ENCODE measurements around the gene SAT1. TPM values are rescaled to one million over a fixed set of nuclear protein-coding genes. Genes with fewer than 3 reads are reported as not detected.
"Not testable (repeated sequence)": the region's sequence is repeated elsewhere in the genome, so short reads cannot be mapped to it uniquely, and the experiment has no call there.

SAT1 gene
- 100 to 1,000 TPM; 250 to 644 TPM for polyA plus RNA-seq

GRCh38 chrX:23782863-23783588, at the start of gene SAT1:
SAT1 (plus strand) TSS chrX:23783173; CDS start chrX:23783352, 179 bp downstream.
- 0 to 26% methylated on average over 55 to 57 of the region's 58 CpGs for WGBS, 2 donors
- Histone ChIP-seq H3K4me3 (ENCODE audit: low read depth in 1 of 2, low read length in 2 of 2) (peak within 1 kb of the TSS; percentile 74 to 76), H3K9me3 (ENCODE audit: control insufficient read depth in 2 of 2, insufficient read depth in 1 of 2, low read depth in 1 of 2, low read length in 1 of 2) (no peaks in the 10 kb centered on the region)

GRCh38 chrX:23736030-23736429, 46.9 kb upstream of the SAT1 start:
- Histone ChIP-seq H3K9me3 (ENCODE audit: control insufficient read depth in 2 of 2, insufficient read depth in 1 of 2, low read depth in 1 of 2, low read length in 1 of 2) (no peaks in the 10 kb centered on the region), H3K27me3 (ENCODE audit: control insufficient read depth in 1 of 2, insufficient read depth in 2 of 2, low read length in 2 of 2) (no peaks in the 10 kb centered on the region), H3K4me1 (ENCODE audit: control insufficient read depth in 2 of 2, insufficient read depth in 2 of 2, low read length in 1 of 2) (no peaks in the 10 kb centered on the region), H3K27ac (ENCODE audit: low read depth in 2 of 2, low read length in 1 of 2) (no peak overlapping the region), H3K36me3 (ENCODE audit: control insufficient read depth in 2 of 2, insufficient read depth in 2 of 2, low read length in 1 of 2) (no peaks in the 10 kb centered on the region), H3K4me3 (ENCODE audit: low read depth in 1 of 2, low read length in 2 of 2) (no peak overlapping the region)
- 62 to 79% methylated on average over 3 of the region's 3 CpGs for WGBS, 2 donors

More at GRCh38 chrX:23782863-23783588, at the start of gene SAT1:
- Histone ChIP-seq H3K36me3 (ENCODE audit: control insufficient read depth in 2 of 2, insufficient read depth in 2 of 2, low read length in 1 of 2) (no peaks in the 10 kb centered on the region), H3K27me3 (ENCODE audit: control insufficient read depth in 1 of 2, insufficient read depth in 2 of 2, low read length in 2 of 2) (no peaks in the 10 kb centered on the region), H3K27ac (ENCODE audit: low read depth in 2 of 2, low read length in 1 of 2) (peak within 1 kb of the TSS; percentile 92), H3K4me1 (ENCODE audit: control insufficient read depth in 2 of 2, insufficient read depth in 2 of 2, low read length in 1 of 2) (no peaks in the 10 kb centered on the region)

GRCh38 chrX:23737413-23737812, 45.6 kb upstream of the SAT1 start:
- Histone ChIP-seq H3K4me3 (ENCODE audit: low read depth in 1 of 2, low read length in 2 of 2) (no peak overlapping the region), H3K27ac (ENCODE audit: low read depth in 2 of 2, low read length in 1 of 2) (no peak overlapping the region), H3K4me1 (ENCODE audit: control insufficient read depth in 2 of 2, insufficient read depth in 2 of 2, low read length in 1 of 2) (no peaks in the 10 kb centered on the region), H3K9me3 (ENCODE audit: control insufficient read depth in 2 of 2, insufficient read depth in 1 of 2, low read depth in 1 of 2, low read length in 1 of 2) (no peaks in the 10 kb centered on the region), H3K27me3 (ENCODE audit: control insufficient read depth in 1 of 2, insufficient read depth in 2 of 2, low read length in 2 of 2) (no peaks in the 10 kb centered on the region), H3K36me3 (ENCODE audit: control insufficient read depth in 2 of 2, insufficient read depth in 2 of 2, low read length in 1 of 2) (no peaks in the 10 kb centered on the region)

DNA sequence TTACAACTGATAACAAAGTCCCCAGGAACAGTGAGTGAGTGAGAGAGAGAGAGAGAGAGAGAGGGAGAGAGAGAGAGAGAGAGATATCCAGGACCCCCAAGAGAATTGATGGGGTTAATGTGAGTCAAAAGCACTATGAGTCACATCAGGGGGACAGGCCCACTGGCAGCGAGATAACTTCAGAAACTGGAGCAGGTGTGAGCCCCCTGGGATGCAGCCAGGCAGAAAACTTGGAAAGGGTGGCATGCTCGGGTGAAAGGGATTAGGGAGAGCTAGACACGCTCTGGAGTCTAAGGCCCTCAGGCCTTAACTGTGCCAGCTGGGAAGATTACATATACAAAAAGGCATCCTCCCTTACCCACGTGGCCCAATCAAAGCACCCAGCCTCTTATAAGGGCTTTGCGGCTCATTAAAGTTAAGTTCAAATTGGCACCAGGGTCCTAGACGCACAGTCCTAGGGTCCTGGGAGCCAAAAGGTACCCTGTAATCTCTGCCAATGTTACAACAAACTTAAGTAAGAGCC, 40.7 kb upstream of the SAT1 start:
- Histone ChIP-seq H3K27me3 (ENCODE audit: control insufficient read depth in 1 of 2, insufficient read depth in 2 of 2, low read length in 2 of 2) (no peaks in the 10 kb centered on the region), H3K9me3 (ENCODE audit: control insufficient read depth in 2 of 2, insufficient read depth in 1 of 2, low read depth in 1 of 2, low read length in 1 of 2) (no peaks in the 10 kb centered on the region), H3K4me1 (ENCODE audit: control insufficient read depth in 2 of 2, insufficient read depth in 2 of 2, low read length in 1 of 2) (no peaks in the 10 kb centered on the region), H3K36me3 (ENCODE audit: control insufficient read depth in 2 of 2, insufficient read depth in 2 of 2, low read length in 1 of 2) (no peaks in the 10 kb centered on the region), H3K27ac (ENCODE audit: low read depth in 2 of 2, low read length in 1 of 2) (peak overlapping the region; percentile 91 to 95), H3K4me3 (ENCODE audit: low read depth in 1 of 2, low read length in 2 of 2) (peak overlapping the region; percentile 54 to 89)
- 2 to 28% methylated on average over 6 of the region's 6 CpGs for WGBS, 2 donors

- peak within 1 kb of the TSS; percentile 54 to 89 for H3K4me3 ChIP-seq (ENCODE audit: low read depth in 1 of 2, low read length in 2 of 2)
- H3K36me3 ChIP-seq (ENCODE audit: control insufficient read depth in 2 of 2, insufficient read depth in 2 of 2, low read length in 1 of 2) = no peaks in the 10 kb centered on the region
- WGBS, 2 donors = 1 to 34% methylated on average over 67 to 73 of the region's 73 CpGs
- H3K4me1 ChIP-seq (ENCODE audit: control insufficient read depth in 2 of 2, insufficient read depth in 2 of 2, low read length in 1 of 2) = no peaks in the 10 kb centered on the region
- H3K27me3 ChIP-seq (ENCODE audit: control insufficient read depth in 1 of 2, insufficient read depth in 2 of 2, low read length in 2 of 2) = no peaks in the 10 kb centered on the region
- H3K9me3 ChIP-seq (ENCODE audit: control insufficient read depth in 2 of 2, insufficient read depth in 1 of 2, low read depth in 1 of 2, low read length in 1 of 2) = no peaks in the 10 kb centered on the region
- H3K27ac ChIP-seq (ENCODE audit: low read depth in 2 of 2, low read length in 1 of 2) = peak within 1 kb of the TSS; percentile 91 to 95
Measured at GRCh38 chrX:23742697-23743622, 40.0 kb upstream of the SAT1 start, which contains the start of gene ACOT9. ACOT9 (minus strand) TSS chrX:23743276; CDS start chrX:23743144, 132 bp downstream.

GRCh38 chrX:23743623-23743971, 39.4 kb upstream of the SAT1 start:
- not testable (repeated sequence) for H3K27me3 ChIP-seq (ENCODE audit: control insufficient read depth in 1 of 2, insufficient read depth in 2 of 2, low read length in 2 of 2); H3K36me3 ChIP-seq (ENCODE audit: control insufficient read depth in 2 of 2, insufficient read depth in 2 of 2, low read length in 1 of 2); H3K9me3 ChIP-seq (ENCODE audit: control insufficient read depth in 2 of 2, insufficient read depth in 1 of 2, low read depth in 1 of 2, low read length in 1 of 2); H3K4me1 ChIP-seq (ENCODE audit: control insufficient read depth in 2 of 2, insufficient read depth in 2 of 2, low read length in 1 of 2)
- Histone ChIP-seq H3K4me3 (ENCODE audit: low read depth in 1 of 2, low read length in 2 of 2) (peak overlapping the region in 1 of 2 donors; percentile 89), H3K27ac (ENCODE audit: low read depth in 2 of 2, low read length in 1 of 2) (peak overlapping the region; percentile 59 to 95)
- 55 to 72% methylated on average over 14 of the region's 14 CpGs for WGBS, 2 donors

DNA sequence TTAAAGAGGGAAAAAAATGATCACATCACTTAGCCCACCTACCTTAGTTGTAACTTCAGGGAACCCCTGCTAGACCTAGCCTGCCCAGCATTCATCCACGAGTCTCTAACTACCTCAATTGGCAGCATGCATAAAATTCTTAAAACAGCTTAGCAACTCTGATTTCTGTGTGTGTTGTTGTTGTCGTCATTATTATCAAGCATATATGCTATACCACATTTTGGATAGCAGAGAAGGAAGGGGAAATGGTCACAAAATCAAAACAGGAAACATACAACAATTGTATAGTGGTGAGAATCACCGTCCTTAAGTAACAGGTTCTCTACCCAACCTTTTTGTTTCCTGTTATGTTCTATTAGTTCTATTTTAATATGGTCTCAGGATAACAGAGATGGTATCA, 37.2 kb upstream of the SAT1 start:
- no peaks in the 10 kb centered on the region for H3K27me3 ChIP-seq (ENCODE audit: control insufficient read depth in 1 of 2, insufficient read depth in 2 of 2, low read length in 2 of 2)
- no peak overlapping the region for H3K27ac ChIP-seq (ENCODE audit: low read depth in 2 of 2, low read length in 1 of 2)
- H3K9me3 ChIP-seq (ENCODE audit: control insufficient read depth in 2 of 2, insufficient read depth in 1 of 2, low read depth in 1 of 2, low read length in 1 of 2) = no peaks in the 10 kb centered on the region
- no peaks in the 10 kb centered on the region for H3K4me1 ChIP-seq (ENCODE audit: control insufficient read depth in 2 of 2, insufficient read depth in 2 of 2, low read length in 1 of 2)
- no peaks in the 10 kb centered on the region for H3K36me3 ChIP-seq (ENCODE audit: control insufficient read depth in 2 of 2, insufficient read depth in 2 of 2, low read length in 1 of 2)
- H3K4me3 ChIP-seq (ENCODE audit: low read depth in 1 of 2, low read length in 2 of 2) = no peak overlapping the region
- 54 to 63% methylated on average over 3 of the region's 3 CpGs for WGBS, 2 donors

- 80 to 81% methylated on average over 4 of the region's 4 CpGs for WGBS, 2 donors
- Histone ChIP-seq H3K27me3 (ENCODE audit: control insufficient read depth in 1 of 2, insufficient read depth in 2 of 2, low read length in 2 of 2) (no peaks in the 10 kb centered on the region), H3K4me1 (ENCODE audit: control insufficient read depth in 2 of 2, insufficient read depth in 2 of 2, low read length in 1 of 2) (no peaks in the 10 kb centered on the region), H3K36me3 (ENCODE audit: control insufficient read depth in 2 of 2, insufficient read depth in 2 of 2, low read length in 1 of 2) (no peaks in the 10 kb centered on the region), H3K4me3 (ENCODE audit: low read depth in 1 of 2, low read length in 2 of 2) (no peak overlapping the region), H3K27ac (ENCODE audit: low read depth in 2 of 2, low read length in 1 of 2) (no peak overlapping the region), H3K9me3 (ENCODE audit: control insufficient read depth in 2 of 2, insufficient read depth in 1 of 2, low read depth in 1 of 2, low read length in 1 of 2) (no peaks in the 10 kb centered on the region)
Measured at GRCh38 chrX:23749129-23749528, 33.8 kb upstream of the SAT1 start.

GRCh38 chrX:23749576-23749975, 33.4 kb upstream of the SAT1 start:
- no peak overlapping the region for H3K27ac ChIP-seq (ENCODE audit: low read depth in 2 of 2, low read length in 1 of 2)
- H3K4me3 ChIP-seq (ENCODE audit: low read depth in 1 of 2, low read length in 2 of 2) = no peak overlapping the region
- no peaks in the 10 kb centered on the region for H3K4me1 ChIP-seq (ENCODE audit: control insufficient read depth in 2 of 2, insufficient read depth in 2 of 2, low read length in 1 of 2)
- 51 to 56% methylated on average over 2 of the region's 2 CpGs for WGBS, 2 donors
- no peaks in the 10 kb centered on the region for H3K27me3 ChIP-seq (ENCODE audit: control insufficient read depth in 1 of 2, insufficient read depth in 2 of 2, low read length in 2 of 2)
- no peaks in the 10 kb centered on the region for H3K9me3 ChIP-seq (ENCODE audit: control insufficient read depth in 2 of 2, insufficient read depth in 1 of 2, low read depth in 1 of 2, low read length in 1 of 2)
- H3K36me3 ChIP-seq (ENCODE audit: control insufficient read depth in 2 of 2, insufficient read depth in 2 of 2, low read length in 1 of 2) = no peaks in the 10 kb centered on the region
